Measurements from ENCODE around the gene TTLL9.
"Not testable (repeated sequence)": the region's sequence is repeated elsewhere in the genome, so short reads cannot be mapped to it uniquely, and the experiment has no call there.

Gene TTLL9

GRCh38 chr20:31883829-31884228, 13.4 kb downstream of the TTLL9 start:
- no peak for DNase-seq (ENCODE audit: low spot score)

- no peak for DNase-seq (ENCODE audit: low spot score)
Observed at GRCh38 chr20:31890646-31891045, 20.2 kb downstream of the TTLL9 start.

GRCh38 chr20:31894980-31895675, 24.7 kb downstream of the TTLL9 start:
- DNase-seq (ENCODE audit: low spot score): peak; percentile 86

- no peak for DNase-seq (ENCODE audit: low spot score)
Observed at GRCh38 chr20:31896049-31896448, 25.6 kb downstream of the TTLL9 start.

- DNase-seq (ENCODE audit: low spot score): no peak
Observed at GRCh38 chr20:31897541-31897940, 27.1 kb downstream of the TTLL9 start.

- no peak for DNase-seq (ENCODE audit: low spot score)
Observed at GRCh38 chr20:31901615-31902014, 31.2 kb downstream of the TTLL9 start.

GRCh38 chr20:31903627-31904386, 33.4 kb downstream of the TTLL9 start:
- DNase-seq (ENCODE audit: low spot score): no peak

- DNase-seq (ENCODE audit: low spot score): no peak
Observed at GRCh38 chr20:31906001-31906400, 35.6 kb downstream of the TTLL9 start.

GRCh38 chr20:31907046-31907445, 36.6 kb downstream of the TTLL9 start:
- DNase-seq (ENCODE audit: low spot score): no peak

GRCh38 chr20:31908016-31908415, 37.6 kb downstream of the TTLL9 start:
- no peak for DNase-seq (ENCODE audit: low spot score)

- DNase-seq (ENCODE audit: low spot score): no peak
Observed at GRCh38 chr20:31908424-31908823, 38.0 kb downstream of the TTLL9 start.

- DNase-seq (ENCODE audit: low spot score): no peak
Observed at GRCh38 chr20:31909253-31910070, 39.0 kb downstream of the TTLL9 start.

- no peak for DNase-seq (ENCODE audit: low spot score)
Observed at GRCh38 chr20:31910071-31910803, 39.8 kb downstream of the TTLL9 start.

- no peak for DNase-seq (ENCODE audit: low spot score)
Observed at GRCh38 chr20:31913431-31914157, 43.2 kb downstream of the TTLL9 start.

- no peak for DNase-seq (ENCODE audit: low spot score)
Observed at GRCh38 chr20:31914170-31914569, 43.7 kb downstream of the TTLL9 start.

- no peak for DNase-seq (ENCODE audit: low spot score)
Observed at GRCh38 chr20:31915491-31916280, 45.3 kb downstream of the TTLL9 start.

- no peak for DNase-seq (ENCODE audit: low spot score)
Observed at GRCh38 chr20:31916708-31917107, 46.3 kb downstream of the TTLL9 start.

- not testable (repeated sequence) for DNase-seq (ENCODE audit: low spot score)
Observed at GRCh38 chr20:31917962-31918412, 47.6 kb downstream of the TTLL9 start.

GRCh38 chr20:31918466-31919105, 48.2 kb downstream of the TTLL9 start:
- no peak for DNase-seq (ENCODE audit: low spot score)

Measured in AG20443 (cell line).